Transverse colon (tissue), 4 donors: ENCODE results near the gene ARAF.

ENCODE experiments used
- CTCF ChIP-seq, 5 experiments: fragments of 200-600 bp in 3 of 5; fragments of 450-650 bp in 2 of 5; sonication (generic) in 3 of 5; IDR thresholded peaks; 1 replicate in 2 of 5; 2 replicates in 3 of 5; pipeline ENCODE4 v1.5.1; 2016 to 2017; ENCODE audit warnings: antibody characterized with exemption in 5 of 5, inconsistent platforms in 3 of 5, mild to moderate bottlenecking in 2 of 5, moderate library complexity in 1 of 5
- EP300 ChIP-seq: sonication (generic); formaldehyde crosslinking; IDR thresholded peaks from one replicate; pipeline ENCODE4 v1.6.1; 2017; ENCODE audit warnings: antibody characterized with exemption, low read depth
- POLR2A ChIP-seq: fragments of 450-650 bp; IDR thresholded peaks from one replicate; pipeline ENCODE4 v1.6.1; 2016; ENCODE audit warnings: antibody characterized with exemption, mild to moderate bottlenecking, moderate library complexity
- POLR2AphosphoS5 ChIP-seq, 3 donors: sonication (generic); formaldehyde crosslinking; IDR thresholded peaks; one replicate each; pipeline ENCODE4 v1.6.1; 2016; ENCODE audit warnings: antibody characterized with exemption in 3 of 3

- TF ChIP-seq CTCF (IDR thresholded peaks at IDR 0.05) (no peak), POLR2AphosphoS5 (IDR thresholded peaks at IDR 0.05) (no peak), POLR2A (no peak), EP300 (no peak)
These were observed 3.6 kb downstream of the ARAF start for GRCh38 chrX:47564438-47565085.
